Fibroblast of villous mesenchyme (primary cell): ENCODE measurements around the gene SORCS2. TPM values are rescaled to one million over a fixed set of nuclear protein-coding genes. Genes with fewer than 3 reads are reported as not detected.

Experiments used
- DNase-seq: peaks from one replicate; pipeline ENCODE4 v3.0.0-alpha.2; 2010; ENCODE audit warnings: low read depth
- H3K4me3 ChIP-seq: 2 replicates; pipeline ENCODE4 v1.5.1; 2011; ENCODE audit warnings: low read depth, mild to moderate bottlenecking, low read length
- total RNA-seq: library from RNA; depleted of rRNA; stranded (reverse); fragments of >200 nt; gene quantifications from 2 replicates; pipeline ENCODE4 v1.2.3, GENCODE V29; 2012
- TF ChIP-seq, protein P1 (sequence below): IDR thresholded peaks from 2 replicates; pipeline ENCODE4 v1.5.1; 2012; ENCODE audit warnings: low read depth, mild to moderate bottlenecking, low read length; ENCODE audit not compliant: insufficient read depth

Gene SORCS2
- total RNA-seq, 1 donor = under 0.01 TPM

DNA sequence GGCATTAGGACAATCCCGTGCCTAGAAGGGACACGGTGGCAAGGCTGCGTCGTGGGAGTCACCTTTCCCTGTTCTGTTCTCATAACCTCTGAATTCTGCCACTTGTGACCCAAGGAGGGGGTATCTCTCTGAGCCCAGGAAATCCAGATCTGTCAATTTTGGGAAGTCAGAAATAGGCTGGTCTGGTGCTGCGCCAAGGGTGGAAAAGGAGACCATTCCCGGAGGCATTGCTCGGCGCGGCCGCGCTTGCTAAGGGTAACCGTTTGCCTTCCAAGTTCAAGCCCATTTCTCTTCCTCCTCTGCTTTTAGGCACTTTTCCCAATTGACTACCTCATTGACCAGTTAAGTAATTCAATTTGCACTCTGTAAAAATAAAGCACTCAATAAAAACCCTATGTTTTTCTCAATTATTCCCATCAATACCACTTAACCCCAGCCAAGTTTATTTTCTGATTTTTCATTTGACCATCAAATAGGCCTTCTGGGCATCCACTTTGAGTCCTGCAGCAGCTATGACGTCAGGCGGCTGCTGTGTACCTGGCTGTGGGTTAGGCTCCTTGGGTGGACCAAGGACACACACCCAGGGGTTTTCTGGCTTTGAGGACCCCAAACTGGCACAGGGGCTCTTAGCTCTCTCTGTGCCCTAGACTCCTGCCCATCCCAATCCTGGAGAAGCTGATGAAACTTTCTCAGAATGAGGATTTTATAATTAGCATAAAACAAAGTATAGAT lies 12.5 kb downstream of the SORCS2 start:
- TF ChIP-seq, protein P1, sequence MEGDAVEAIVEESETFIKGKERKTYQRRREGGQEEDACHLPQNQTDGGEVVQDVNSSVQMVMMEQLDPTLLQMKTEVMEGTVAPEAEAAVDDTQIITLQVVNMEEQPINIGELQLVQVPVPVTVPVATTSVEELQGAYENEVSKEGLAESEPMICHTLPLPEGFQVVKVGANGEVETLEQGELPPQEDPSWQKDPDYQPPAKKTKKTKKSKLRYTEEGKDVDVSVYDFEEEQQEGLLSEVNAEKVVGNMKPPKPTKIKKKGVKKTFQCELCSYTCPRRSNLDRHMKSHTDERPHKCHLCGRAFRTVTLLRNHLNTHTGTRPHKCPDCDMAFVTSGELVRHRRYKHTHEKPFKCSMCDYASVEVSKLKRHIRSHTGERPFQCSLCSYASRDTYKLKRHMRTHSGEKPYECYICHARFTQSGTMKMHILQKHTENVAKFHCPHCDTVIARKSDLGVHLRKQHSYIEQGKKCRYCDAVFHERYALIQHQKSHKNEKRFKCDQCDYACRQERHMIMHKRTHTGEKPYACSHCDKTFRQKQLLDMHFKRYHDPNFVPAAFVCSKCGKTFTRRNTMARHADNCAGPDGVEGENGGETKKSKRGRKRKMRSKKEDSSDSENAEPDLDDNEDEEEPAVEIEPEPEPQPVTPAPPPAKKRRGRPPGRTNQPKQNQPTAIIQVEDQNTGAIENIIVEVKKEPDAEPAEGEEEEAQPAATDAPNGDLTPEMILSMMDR = no peak
- DNase-seq = no peak
- H3K4me3 ChIP-seq = no peak overlapping the region

GRCh38 chr4:7206385-7206784 lies 14.0 kb downstream of the SORCS2 start:
- DNase-seq = peak; percentile 63
- H3K4me3 ChIP-seq = no peak overlapping the region
- TF ChIP-seq, protein P1 = no peak

DNA sequence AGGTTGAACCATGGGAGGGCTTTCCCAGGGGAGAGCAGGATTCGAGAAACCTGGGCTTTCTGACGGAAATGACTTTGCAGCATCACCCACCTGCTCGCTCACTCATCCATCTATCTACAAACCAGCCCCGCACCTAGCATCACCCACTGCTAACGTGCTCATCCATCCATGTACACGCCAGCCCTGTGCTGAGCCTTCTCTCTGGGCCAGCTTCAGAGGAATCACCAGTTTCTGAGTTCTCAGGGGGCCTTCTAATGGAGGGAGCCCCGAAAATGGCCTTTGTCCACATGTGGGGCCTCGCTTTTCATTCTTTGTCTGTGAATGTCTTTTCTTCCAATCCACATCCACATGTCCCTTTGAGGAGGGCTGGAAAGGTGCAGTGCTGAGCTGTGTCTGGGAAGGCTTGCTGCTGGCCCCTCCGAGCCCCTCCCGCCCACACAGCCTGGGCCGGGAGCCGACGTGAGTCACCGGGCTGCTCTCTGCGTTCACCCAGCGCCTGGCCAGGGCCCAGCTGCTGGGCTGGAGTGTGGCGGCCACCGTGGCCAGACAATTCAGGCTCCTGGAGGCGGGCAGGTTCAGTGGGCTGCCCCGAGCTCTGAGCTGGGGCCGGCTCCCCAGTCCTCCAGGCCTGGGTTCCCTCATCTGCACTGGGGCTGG lies 14.7 kb downstream of the SORCS2 start:
- no peak overlapping the region for H3K4me3 ChIP-seq
- TF ChIP-seq, protein P1 = no peak
- DNase-seq = peak; percentile 80

- H3K4me3 ChIP-seq = no peak overlapping the region
- DNase-seq = peak; percentile 52
- TF ChIP-seq, protein P1 = no peak
These were observed 15.4 kb downstream of the SORCS2 start for GRCh38 chr4:7207628-7208231.

DNA sequence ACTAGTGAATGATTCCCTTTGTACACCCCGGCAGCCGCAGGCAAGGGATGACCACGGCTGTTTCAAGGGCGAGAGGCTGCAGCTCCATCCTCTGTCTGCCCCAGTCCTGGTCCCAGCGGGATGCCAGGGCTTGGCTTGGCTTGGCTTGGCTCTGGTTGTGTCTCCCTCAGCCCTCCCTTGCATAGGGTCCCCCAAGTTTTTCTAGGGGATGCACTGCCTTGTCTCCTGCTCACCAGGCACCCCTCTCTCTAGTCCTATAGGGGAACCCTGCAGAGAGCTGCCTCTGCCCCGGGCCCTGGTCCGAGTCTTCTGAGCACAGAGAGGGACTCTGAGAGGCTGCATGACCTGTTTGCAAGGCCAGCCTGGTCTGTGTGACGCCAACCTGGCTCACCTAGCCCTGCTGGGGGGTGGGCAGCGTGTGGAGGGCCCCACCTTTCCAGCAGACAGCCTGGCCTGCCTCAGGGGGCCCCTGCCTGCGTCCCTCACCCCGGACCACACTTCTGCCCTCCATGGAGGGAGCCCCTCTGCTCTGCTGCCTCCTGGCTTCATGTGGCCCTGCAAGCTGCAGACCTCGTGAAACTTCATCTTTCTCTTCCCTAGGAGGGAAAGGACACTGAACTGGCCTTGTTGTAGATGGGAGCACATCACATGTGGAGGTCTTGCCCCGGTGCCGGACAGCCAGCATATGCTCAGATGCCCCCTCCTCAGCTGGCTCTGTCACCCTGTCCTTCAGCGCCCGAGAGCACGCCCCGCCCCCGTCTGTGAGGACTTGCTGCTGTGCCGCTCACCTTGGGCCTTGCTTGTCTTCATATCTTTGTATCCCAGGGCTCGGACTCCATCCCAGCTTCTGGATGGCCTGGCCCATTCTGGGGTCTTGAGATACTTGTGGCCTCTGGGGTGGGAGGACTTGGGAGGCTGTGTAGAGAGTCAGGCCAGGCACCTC lies 16.4 kb downstream of the SORCS2 start:
- no peak overlapping the region for H3K4me3 ChIP-seq
- DNase-seq = no peak
- TF ChIP-seq, protein P1 = no peak

DNA sequence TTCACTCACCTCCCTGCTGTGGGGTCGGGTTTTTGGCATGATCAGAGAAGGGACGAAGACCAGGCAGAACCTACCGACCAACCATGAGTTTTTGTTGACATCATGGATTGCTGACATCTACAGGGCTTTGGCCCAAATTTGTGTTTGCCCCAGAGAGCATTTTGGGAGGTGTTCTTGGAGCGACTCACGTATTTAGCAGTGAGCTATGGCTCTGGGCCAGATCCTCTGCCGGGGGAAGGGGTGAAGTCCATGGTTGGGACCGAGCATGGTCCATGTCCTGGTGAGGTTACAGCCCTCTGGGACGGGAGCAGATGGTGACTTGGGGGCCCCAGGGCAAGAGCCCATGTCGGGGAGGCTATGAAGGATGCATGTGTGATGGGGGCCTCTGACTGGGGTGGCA lies 17.4 kb downstream of the SORCS2 start:
- H3K4me3 ChIP-seq = no peak overlapping the region
- DNase-seq = no peak
- TF ChIP-seq, protein P1 = no peak
